HG03175 (cell line): ENCODE results near the gene IPO11.
"Not testable (repeated sequence)": the region's sequence is repeated elsewhere in the genome, so short reads cannot be mapped to it uniquely, and the experiment has no call there.

Source experiments
- ATAC-seq: cut with Tn5 transposase; IDR thresholded peaks from one replicate; pipeline ENCODE4 v1.9.1; 2021; ENCODE audit warnings: mild to moderate bottlenecking, moderate library complexity; ENCODE audit not compliant: unreplicated experiment

Gene IPO11

GRCh38 chr5:62448528-62448927 is 36.0 kb downstream of the IPO11 start:
- no peak for ATAC-seq

- ATAC-seq, result no peak
Measured at GRCh38 chr5:62450259-62450658, 37.7 kb downstream of the IPO11 start.

DNA sequence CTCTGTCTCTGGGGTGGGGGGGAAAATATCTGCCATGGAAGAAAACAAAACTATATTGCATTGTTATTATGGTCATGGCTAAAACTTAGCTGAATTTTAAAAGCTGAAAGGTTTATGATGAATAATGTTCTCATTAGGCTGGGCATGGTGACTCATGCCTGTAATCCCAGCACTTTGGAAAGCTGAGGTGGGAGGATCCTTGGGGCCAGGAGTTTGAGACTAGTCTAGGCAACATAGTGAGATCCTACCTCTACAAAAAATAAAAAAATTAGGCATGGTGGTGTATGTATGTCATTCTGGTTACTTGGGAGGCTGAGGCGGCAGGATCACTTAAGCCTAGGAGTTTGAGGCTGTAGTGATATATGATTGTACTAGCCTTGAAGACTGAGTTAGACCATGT is 44.5 kb downstream of the IPO11 start:
- no peak for ATAC-seq

DNA sequence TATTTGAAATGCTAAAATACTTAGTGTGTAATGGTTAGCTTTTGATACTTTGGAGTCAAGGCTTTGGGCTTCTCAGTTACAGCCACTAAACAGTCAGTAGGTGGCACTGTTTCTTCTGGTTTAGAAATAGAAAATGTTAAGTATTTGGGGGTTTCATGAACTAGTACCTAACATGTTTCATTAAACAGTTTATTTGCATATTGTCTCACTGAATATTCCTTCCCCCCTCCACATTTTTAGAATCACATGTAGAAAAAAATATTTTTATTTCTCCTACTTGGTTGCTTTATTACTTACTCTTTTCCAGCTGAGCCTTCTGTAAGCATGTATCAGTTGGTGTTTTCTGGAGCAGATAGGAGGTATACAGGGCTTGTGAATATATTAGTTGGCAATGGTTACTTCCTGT is 48.0 kb downstream of the IPO11 start:
- peak; percentile 91 for ATAC-seq

DNA sequence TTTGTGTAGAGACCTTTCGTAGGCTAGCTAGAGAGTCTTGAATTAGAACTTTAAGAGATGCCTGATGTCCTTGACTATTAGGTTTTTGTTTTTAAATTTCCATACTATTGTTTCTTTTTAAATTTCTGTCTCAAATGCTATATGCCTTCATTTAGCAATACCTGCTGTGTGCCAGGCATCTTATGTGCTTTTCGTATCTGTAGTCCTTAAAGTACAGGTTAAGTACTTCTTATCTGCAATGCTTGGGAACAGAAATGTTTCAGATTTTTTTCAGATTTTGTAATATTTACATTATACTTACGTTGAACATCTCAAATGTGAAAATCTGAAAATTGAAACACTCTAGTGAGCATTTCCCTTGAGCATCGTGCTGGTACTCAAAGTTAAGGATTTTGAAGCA is 49.0 kb downstream of the IPO11 start:
- no peak for ATAC-seq

- ATAC-seq, result no peak
Measured at GRCh38 chr5:62465985-62466925, 53.7 kb downstream of the IPO11 start.

DNA sequence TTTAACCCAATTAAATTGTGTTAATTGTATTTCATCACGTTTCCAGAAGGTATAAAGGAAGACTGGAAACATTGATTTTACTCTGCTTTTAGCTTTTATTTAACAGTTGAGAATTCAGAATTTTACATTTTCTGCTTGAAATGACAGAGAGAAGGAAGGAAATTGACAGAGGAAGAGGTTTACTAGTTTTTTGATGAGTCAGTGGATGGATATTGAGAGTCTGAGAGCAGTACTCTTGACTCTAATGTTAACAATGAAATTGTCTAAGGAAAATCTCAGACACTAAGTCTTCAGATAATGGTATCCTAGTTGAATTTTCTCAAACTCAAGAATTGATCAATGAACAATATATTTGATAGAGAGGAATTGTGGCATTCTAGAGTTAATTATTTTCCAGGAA is 60.6 kb downstream of the IPO11 start:
- no peak for ATAC-seq

GRCh38 chr5:62475072-62475471 is 62.5 kb downstream of the IPO11 start:
- ATAC-seq, result no peak

- ATAC-seq, result no peak
Measured at GRCh38 chr5:62477801-62478200, 65.2 kb downstream of the IPO11 start.

- no peak for ATAC-seq
Measured at GRCh38 chr5:62483556-62483955, 71.0 kb downstream of the IPO11 start.

DNA sequence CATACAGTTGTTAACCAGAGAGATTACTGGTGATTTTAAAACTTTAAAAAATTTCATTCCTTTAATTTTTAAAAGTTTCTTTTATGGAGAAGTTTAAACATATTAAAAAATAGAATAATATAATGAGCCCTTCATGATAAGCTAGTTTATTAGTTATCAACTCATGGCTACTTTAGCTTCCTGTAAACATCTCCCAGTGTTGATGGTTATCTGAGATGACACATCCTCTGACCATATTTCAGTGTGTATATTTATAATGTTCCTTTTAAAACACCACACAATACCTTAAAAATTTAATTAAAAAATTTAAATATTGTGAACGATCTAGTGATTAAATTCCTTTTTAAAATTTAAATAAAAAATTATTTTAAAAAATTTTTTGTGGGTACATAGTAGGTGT is 74.1 kb downstream of the IPO11 start:
- ATAC-seq, result no peak

DNA sequence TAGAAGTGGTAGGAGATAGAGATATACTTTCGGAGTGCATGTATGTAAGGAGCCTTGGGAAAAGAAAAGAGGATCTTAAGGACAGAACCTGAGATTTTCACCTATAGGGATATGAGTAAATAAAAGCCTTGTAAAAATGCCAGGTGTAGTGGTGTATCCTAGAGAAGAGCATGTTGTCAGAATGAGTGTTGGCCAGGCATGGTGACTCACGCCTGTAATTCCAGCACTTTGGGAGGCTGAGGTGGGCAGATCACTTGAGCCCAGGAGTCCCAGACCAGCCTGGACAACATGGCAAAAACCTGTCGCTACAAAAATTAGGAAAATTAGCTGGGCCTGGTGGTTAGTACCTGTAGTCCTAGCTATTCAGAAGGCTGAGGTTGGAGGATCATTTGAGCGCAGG is 76.0 kb downstream of the IPO11 start:
- no peak for ATAC-seq

- ATAC-seq, result no peak
Measured at GRCh38 chr5:62489471-62489870, 76.9 kb downstream of the IPO11 start.

DNA sequence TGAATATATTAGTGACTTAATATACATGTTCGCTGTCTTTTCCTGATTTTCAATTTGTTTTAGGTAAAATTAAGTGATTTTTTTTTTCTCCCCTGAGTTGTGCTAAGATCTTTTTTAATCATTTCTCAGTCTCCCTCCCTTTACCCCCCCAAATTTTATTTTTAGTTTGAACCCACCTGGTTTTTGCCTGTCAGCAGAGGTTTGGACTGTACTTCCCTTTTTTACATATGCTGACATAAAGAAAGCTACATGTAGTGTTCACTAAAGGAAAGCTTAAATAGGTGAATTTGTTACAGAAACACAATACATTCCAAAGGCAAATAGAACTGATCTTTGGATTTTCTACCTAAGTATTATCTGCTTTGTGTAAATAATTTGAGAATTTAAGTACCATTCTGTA is 82.2 kb downstream of the IPO11 start:
- no peak for ATAC-seq

DNA sequence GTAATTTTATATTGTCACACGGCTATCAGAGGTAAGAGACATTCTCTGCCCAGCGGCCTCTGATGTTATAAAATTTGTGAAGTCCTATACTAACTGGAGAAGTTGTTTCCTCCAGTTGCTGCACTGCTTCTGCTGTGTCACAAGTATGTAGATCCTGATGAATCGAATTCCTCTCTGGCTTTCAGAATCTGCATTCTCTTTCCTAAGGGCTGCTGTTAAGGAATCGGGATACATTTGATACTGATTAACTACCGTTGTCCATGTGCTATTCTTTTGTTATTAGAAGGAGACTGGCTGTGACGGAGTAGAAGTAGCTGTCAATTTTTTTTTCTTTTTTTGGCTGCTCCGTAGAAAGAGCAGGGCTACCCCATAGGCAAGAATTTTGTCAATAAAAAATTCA is 84.3 kb downstream of the IPO11 start:
- no peak for ATAC-seq

GRCh38 chr5:62498961-62499360 is 86.4 kb downstream of the IPO11 start:
- no peak for ATAC-seq

GRCh38 chr5:62499756-62500155 is 87.2 kb downstream of the IPO11 start:
- no peak for ATAC-seq

- no peak for ATAC-seq
Measured at GRCh38 chr5:62502456-62503101, 90.0 kb downstream of the IPO11 start.

DNA sequence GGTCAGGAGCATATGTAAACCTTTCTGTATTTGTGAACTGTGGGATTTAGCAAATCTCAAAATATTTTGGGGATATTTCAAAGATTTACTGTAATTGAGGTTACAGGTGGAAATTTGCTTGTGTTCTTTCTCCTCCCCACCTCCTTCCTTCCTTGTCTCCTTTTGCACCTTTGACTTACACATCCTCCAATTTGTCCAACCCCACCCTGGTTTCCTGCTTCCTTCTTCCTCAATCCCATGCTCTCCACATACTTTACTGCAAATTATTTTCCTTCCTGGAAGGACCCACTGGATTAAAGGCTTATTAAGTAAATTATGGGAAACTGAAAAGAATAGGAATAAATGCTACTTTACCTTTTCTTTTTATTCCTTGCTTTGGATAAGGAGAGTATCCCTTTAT is 91.6 kb downstream of the IPO11 start:
- no peak for ATAC-seq

- ATAC-seq, result peak; percentile 72
Measured at GRCh38 chr5:62506659-62507460, 94.3 kb downstream of the IPO11 start.

DNA sequence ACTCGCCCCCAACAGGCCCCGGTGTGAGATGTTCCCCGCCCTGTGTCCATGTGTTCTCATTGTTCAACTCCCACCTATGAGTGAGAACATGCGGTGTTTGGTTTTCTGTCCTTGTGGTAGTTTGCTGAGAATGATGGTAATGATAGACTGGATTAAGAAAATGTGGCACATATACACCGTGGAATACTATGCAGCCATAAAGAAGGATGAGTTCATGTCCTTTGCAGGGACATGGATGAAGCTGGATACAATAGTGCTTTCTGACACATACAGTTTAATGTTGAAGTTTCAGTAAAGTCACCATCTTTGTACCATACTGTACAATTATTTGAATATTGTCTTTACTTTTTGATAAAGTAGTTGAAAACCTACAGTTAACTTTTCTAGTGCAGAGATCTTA is 96.2 kb downstream of the IPO11 start:
- not testable (repeated sequence) for ATAC-seq
